ENCODE results near the gene NUP42.

The NUP42 gene

GRCh38 chr7:23165316-23165715 is 16.5 kb upstream of the NUP42 start:
- no peak for DNase-seq (ENCODE audit: low read depth, low spot score)
- Histone ChIP-seq H3K27ac (no peak overlapping the region), H3K9ac (ENCODE audit: insufficient read length) (no peak overlapping the region), H3K36me3 (ENCODE audit: insufficient read depth, low read length) (no peaks in the 10 kb centered on the region), H3K4me3 (no peak overlapping the region), H3K9me3 (ENCODE audit: low read depth, low read length) (no peaks in the 10 kb centered on the region)
- TF ChIP-seq POLR2AphosphoS5 (IDR thresholded peaks at IDR 0.05; ENCODE audit: borderline replicate concordance, low read depth, low read length) (no peak), FOXP2 (optimal IDR thresholded peaks at IDR 0.05; ENCODE audit: control extremely low read depth, extremely low read length, insufficient read depth) (no peak), EZH2 (IDR thresholded peaks at IDR 0.05) (no peak)

GRCh38 chr7:23167691-23168090 is 14.2 kb upstream of the NUP42 start:
- no peak overlapping the region for H3K4me3 ChIP-seq
- H3K9me3 ChIP-seq (ENCODE audit: low read depth, low read length), result no peaks in the 10 kb centered on the region
- no peak for TF ChIP-seq POLR2AphosphoS5 (IDR thresholded peaks at IDR 0.05; ENCODE audit: borderline replicate concordance, low read depth, low read length)
- no peak overlapping the region for H3K27ac ChIP-seq
- no peaks in the 10 kb centered on the region for H3K36me3 ChIP-seq (ENCODE audit: insufficient read depth, low read length)
- DNase-seq (ENCODE audit: low read depth, low spot score), result no peak
- no peak overlapping the region for H3K9ac ChIP-seq (ENCODE audit: insufficient read length)

- Histone ChIP-seq H3K9me3 (ENCODE audit: low read depth, low read length) (no peaks in the 10 kb centered on the region), H3K4me3 (no peak overlapping the region), H3K36me3 (ENCODE audit: insufficient read depth, low read length) (no peaks in the 10 kb centered on the region), H3K9ac (ENCODE audit: insufficient read length) (no peak overlapping the region), H3K27ac (no peak overlapping the region)
- DNase-seq (ENCODE audit: low read depth, low spot score), result no peak
- no peak for TF ChIP-seq POLR2AphosphoS5 (IDR thresholded peaks at IDR 0.05; ENCODE audit: borderline replicate concordance, low read depth, low read length)
- no peak for TF ChIP-seq EZH2 (IDR thresholded peaks at IDR 0.05)
- TF ChIP-seq FOXP2 (optimal IDR thresholded peaks at IDR 0.05; ENCODE audit: control extremely low read depth, extremely low read length, insufficient read depth), result no peak
Measured at GRCh38 chr7:23168111-23168885, 13.6 kb upstream of the NUP42 start.

- Histone ChIP-seq H3K36me3 (ENCODE audit: insufficient read depth, low read length) (peaks cover 5% of the 10 kb centered on the region; the same call in 1 of the 2 replicates), H3K9me3 (ENCODE audit: low read depth, low read length) (no peaks in the 10 kb centered on the region), H3K27ac (no peak overlapping the region), H3K4me3 (no peak overlapping the region), H3K9ac (ENCODE audit: insufficient read length) (no peak overlapping the region)
- TF ChIP-seq POLR2AphosphoS5 (IDR thresholded peaks at IDR 0.05; ENCODE audit: borderline replicate concordance, low read depth, low read length), result no peak
- no peak for DNase-seq (ENCODE audit: low read depth, low spot score)
Measured at GRCh38 chr7:23175938-23176337, 5.9 kb upstream of the NUP42 start.

- DNase-seq (ENCODE audit: low read depth, low spot score), result no peak
- peaks cover 36% of the 10 kb centered on the region for H3K36me3 ChIP-seq (ENCODE audit: insufficient read depth, low read length)
- H3K27ac ChIP-seq, result no peak overlapping the region
- peak overlapping the region; percentile 80 for H3K9ac ChIP-seq (ENCODE audit: insufficient read length)
- TF ChIP-seq EZH2 (IDR thresholded peaks at IDR 0.05), result no peak
- TF ChIP-seq POLR2AphosphoS5 (IDR thresholded peaks at IDR 0.05; ENCODE audit: borderline replicate concordance, low read depth, low read length), result no peak
- no peak for TF ChIP-seq FOXP2 (optimal IDR thresholded peaks at IDR 0.05; ENCODE audit: control extremely low read depth, extremely low read length, insufficient read depth)
- no peaks in the 10 kb centered on the region for H3K9me3 ChIP-seq (ENCODE audit: low read depth, low read length)
- H3K4me3 ChIP-seq, result peak overlapping the region; percentile 78
Measured at GRCh38 chr7:23183279-23184012, 1.6 kb downstream of the NUP42 start.

- Histone ChIP-seq H3K27ac (no peak overlapping the region), H3K36me3 (ENCODE audit: insufficient read depth, low read length) (peaks cover 44% of the 10 kb centered on the region), H3K4me3 (no peak overlapping the region), H3K9me3 (ENCODE audit: low read depth, low read length) (0 out of 2 replicates have a peak, but pooled peaks cover 4% of the 10 kb centered on the region), H3K9ac (ENCODE audit: insufficient read length) (no peak overlapping the region)
- no peak for TF ChIP-seq EZH2 (IDR thresholded peaks at IDR 0.05)
- TF ChIP-seq FOXP2 (optimal IDR thresholded peaks at IDR 0.05; ENCODE audit: control extremely low read depth, extremely low read length, insufficient read depth), result no peak
- TF ChIP-seq POLR2AphosphoS5 (IDR thresholded peaks at IDR 0.05; ENCODE audit: borderline replicate concordance, low read depth, low read length), result no peak
- no peak for DNase-seq (ENCODE audit: low read depth, low spot score)
Measured at GRCh38 chr7:23184291-23184690, 2.4 kb downstream of the NUP42 start.

GRCh38 chr7:23184709-23185359 is 3.0 kb downstream of the NUP42 start:
- peaks cover 50% of the 10 kb centered on the region for H3K36me3 ChIP-seq (ENCODE audit: insufficient read depth, low read length)
- 0 out of 2 replicates have a peak, but pooled peaks cover 5% of the 10 kb centered on the region for H3K9me3 ChIP-seq (ENCODE audit: low read depth, low read length)
- no peak overlapping the region for H3K4me3 ChIP-seq
- H3K9ac ChIP-seq (ENCODE audit: insufficient read length), result no peak overlapping the region
- TF ChIP-seq EZH2 (IDR thresholded peaks at IDR 0.05) (no peak), FOXP2 (optimal IDR thresholded peaks at IDR 0.05; ENCODE audit: control extremely low read depth, extremely low read length, insufficient read depth) (no peak), POLR2AphosphoS5 (IDR thresholded peaks at IDR 0.05; ENCODE audit: borderline replicate concordance, low read depth, low read length) (no peak)
- H3K27ac ChIP-seq, result no peak overlapping the region
- no peak for DNase-seq (ENCODE audit: low read depth, low spot score)

GRCh38 chr7:23185980-23186379 is 4.1 kb downstream of the NUP42 start:
- Histone ChIP-seq H3K27ac (no peak overlapping the region), H3K36me3 (ENCODE audit: insufficient read depth, low read length) (peaks cover 59% of the 10 kb centered on the region), H3K9me3 (ENCODE audit: low read depth, low read length) (0 out of 2 replicates have a peak, but pooled peaks cover 6% of the 10 kb centered on the region), H3K4me3 (no peak overlapping the region), H3K9ac (ENCODE audit: insufficient read length) (no peak overlapping the region)
- no peak for DNase-seq (ENCODE audit: low read depth, low spot score)
- TF ChIP-seq EZH2 (IDR thresholded peaks at IDR 0.05), result no peak
- no peak for TF ChIP-seq FOXP2 (optimal IDR thresholded peaks at IDR 0.05; ENCODE audit: control extremely low read depth, extremely low read length, insufficient read depth)
- TF ChIP-seq POLR2AphosphoS5 (IDR thresholded peaks at IDR 0.05; ENCODE audit: borderline replicate concordance, low read depth, low read length), result no peak
